ENCODE measurements around the gene SGSH.

- TF ChIP-seq CTCF (IDR thresholded peaks at IDR 0.05; ENCODE audit: low read length) (no peak), EZH2 (IDR thresholded peaks at IDR 0.05; ENCODE audit: borderline replicate concordance, low read length) (no peak)
These were observed 28.1 kb upstream of the SGSH start for GRCh38 chr17:80248001-80248893.
